ENCODE data around the gene FARS2.

The FARS2 gene

GRCh38 chr6:5610640-5611039 is 349.3 kb downstream of the FARS2 start:
- no peak for TF ChIP-seq CTCF (IDR thresholded peaks at IDR 0.05; ENCODE audit: low read length, missing control alignments)
- H3K4me3 ChIP-seq (replicated peaks; ENCODE audit: low read depth, low read length), result no peak overlapping the region
- DNase-seq (ENCODE audit: low read depth), result no peak

GRCh38 chr6:5617179-5617578 is 355.9 kb downstream of the FARS2 start:
- no peak for TF ChIP-seq CTCF (IDR thresholded peaks at IDR 0.05; ENCODE audit: low read length, missing control alignments)
- no peak overlapping the region for H3K4me3 ChIP-seq (replicated peaks; ENCODE audit: low read depth, low read length)
- no peak for DNase-seq (ENCODE audit: low read depth)

- DNase-seq (ENCODE audit: low read depth), result no peak
- TF ChIP-seq CTCF (IDR thresholded peaks at IDR 0.05; ENCODE audit: low read length, missing control alignments), result no peak
- no peak overlapping the region for H3K4me3 ChIP-seq (replicated peaks; ENCODE audit: low read depth, low read length)
Observed at GRCh38 chr6:5619249-5619648, 357.9 kb downstream of the FARS2 start.

- no peak for TF ChIP-seq CTCF (IDR thresholded peaks at IDR 0.05; ENCODE audit: low read length, missing control alignments)
- DNase-seq (ENCODE audit: low read depth), result no peak
- no peak overlapping the region for H3K4me3 ChIP-seq (replicated peaks; ENCODE audit: low read depth, low read length)
Observed at GRCh38 chr6:5622276-5623005, 361.1 kb downstream of the FARS2 start.

- H3K4me3 ChIP-seq (replicated peaks; ENCODE audit: low read depth, low read length), result no peak overlapping the region
- DNase-seq (ENCODE audit: low read depth), result no peak
- TF ChIP-seq CTCF (IDR thresholded peaks at IDR 0.05; ENCODE audit: low read length, missing control alignments), result no peak
Observed at GRCh38 chr6:5623769-5624168, 362.5 kb downstream of the FARS2 start.

- no peak for DNase-seq (ENCODE audit: low read depth)
Observed at GRCh38 chr6:5624256-5624655, 362.9 kb downstream of the FARS2 start.

More at GRCh38 chr6:5624256-5624655, 362.9 kb downstream of the FARS2 start:
- no peak overlapping the region for H3K4me3 ChIP-seq (replicated peaks; ENCODE audit: low read depth, low read length)
- TF ChIP-seq CTCF (IDR thresholded peaks at IDR 0.05; ENCODE audit: low read length, missing control alignments), result no peak

Data from fibroblast of pulmonary artery (primary cell).